T-helper 2 cell treated with Interferon-gamma antibody and Interleukin-4, amounts not matched to agents 100 ng/mL and 5 ng/mL, for 36 hours (primary cell): ENCODE results near the gene KIRREL3. TPM values are rescaled to one million over a fixed set of nuclear protein-coding genes. Genes with fewer than 3 reads are reported as not detected.

ENCODE experiments used
- intact Hi-C: fragments of 100-400 bp; cut with micrococcal nuclease; formaldehyde crosslinking; loops from one replicate; pipeline ENCODE4 v1.15.1; 2023
- total RNA-seq: library from RNA; stranded (reverse); gene quantifications from 2 replicates; pipeline ENCODE4 v1.2.3, GENCODE V29; 2022

KIRREL3 gene
- total RNA-seq, 1 donor from 2014 or later = not detected

GRCh38 chr11:126680700-126681099 is 319.9 kb downstream of the KIRREL3 start:
- intact Hi-C loops = no loop called here

- intact Hi-C loops = no loop called here
Measured at GRCh38 chr11:126680131-126680530, 320.4 kb downstream of the KIRREL3 start.

- intact Hi-C loops = no loop called here
Measured at GRCh38 chr11:126679033-126679432, 321.5 kb downstream of the KIRREL3 start.

GRCh38 chr11:126676536-126676935 is 324.0 kb downstream of the KIRREL3 start:
- intact Hi-C loops = no loop called here

GRCh38 chr11:126673319-126673718 is 327.3 kb downstream of the KIRREL3 start:
- intact Hi-C loops = no loop called here

GRCh38 chr11:126669416-126669815 is 331.2 kb downstream of the KIRREL3 start:
- intact Hi-C loops = no loop called here

- intact Hi-C loops = no loop called here
Measured at GRCh38 chr11:126664643-126665042, 335.9 kb downstream of the KIRREL3 start.

GRCh38 chr11:126663749-126664592 is 336.6 kb downstream of the KIRREL3 start:
- intact Hi-C loops = no loop called here

GRCh38 chr11:126662035-126662790 is 338.4 kb downstream of the KIRREL3 start:
- intact Hi-C loops = no loop called here

- intact Hi-C loops = no loop called here
Measured at GRCh38 chr11:126660761-126661425, 339.7 kb downstream of the KIRREL3 start.

- intact Hi-C loops = no loop called here
Measured at GRCh38 chr11:126660321-126660720, 340.2 kb downstream of the KIRREL3 start.

- intact Hi-C loops = no loop called here
Measured at GRCh38 chr11:126658306-126659056, 342.1 kb downstream of the KIRREL3 start.

- intact Hi-C loops = no loop called here
Measured at GRCh38 chr11:126655807-126656128, 344.8 kb downstream of the KIRREL3 start.

- intact Hi-C loops = no loop called here
Measured at GRCh38 chr11:126654886-126655806, 345.4 kb downstream of the KIRREL3 start.

- intact Hi-C loops = no loop called here
Measured at GRCh38 chr11:126653040-126653439, 347.5 kb downstream of the KIRREL3 start.

- intact Hi-C loops = no loop called here
Measured at GRCh38 chr11:126647735-126648134, 352.8 kb downstream of the KIRREL3 start.

GRCh38 chr11:126646701-126647557 is 353.6 kb downstream of the KIRREL3 start:
- intact Hi-C loops = no loop called here

GRCh38 chr11:126645186-126645585 is 355.4 kb downstream of the KIRREL3 start:
- intact Hi-C loops = no loop called here

GRCh38 chr11:126640186-126640585 is 360.4 kb downstream of the KIRREL3 start:
- intact Hi-C loops = no loop called here
